Measurements from ENCODE around the gene IQGAP1. TPM values are rescaled to one million over a fixed set of nuclear protein-coding genes. Genes with fewer than 3 reads are reported as not detected.
"Not testable (repeated sequence)": the region's sequence is repeated elsewhere in the genome, so short reads cannot be mapped to it uniquely, and the experiment has no call there.

Gene IQGAP1
- total RNA-seq, 1 donor, result 297 TPM

DNA sequence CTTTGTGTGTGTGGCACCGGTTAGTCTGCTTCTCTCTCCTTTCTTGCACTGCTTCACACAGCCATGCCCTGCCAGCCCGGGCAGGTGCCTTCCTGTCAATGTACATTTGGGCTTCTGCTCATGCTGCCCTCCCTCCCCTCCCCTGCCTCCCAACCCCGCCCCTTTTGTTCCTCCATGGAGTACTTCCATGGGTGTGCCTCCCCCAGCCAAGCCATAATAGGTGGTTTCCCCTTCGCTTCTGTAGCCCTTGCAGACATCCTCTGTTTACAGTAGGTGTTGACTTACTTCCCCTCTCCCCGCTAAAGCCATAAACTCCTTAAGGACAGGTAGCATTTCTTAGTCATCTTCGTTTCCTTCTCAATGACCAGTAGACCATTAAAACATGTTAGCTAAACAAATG is 109.9 kb downstream of the IQGAP1 start:
- H3K4me3 ChIP-seq (ENCODE audit: low read depth, low read length), result no peak overlapping the region
- TF ChIP-seq CTCF (IDR thresholded peaks at IDR 0.05; ENCODE audit: insufficient read depth, low read depth, low read length), result no peak
- DNase-seq (ENCODE audit: low read depth), result no peak

- no peak overlapping the region for H3K4me3 ChIP-seq (ENCODE audit: low read depth, low read length)
- DNase-seq (ENCODE audit: low read depth), result no peak
- TF ChIP-seq CTCF (IDR thresholded peaks at IDR 0.05; ENCODE audit: insufficient read depth, low read depth, low read length), result no peak
These were observed 112.1 kb downstream of the IQGAP1 start for GRCh38 chr15:90500171-90500570.

DNA sequence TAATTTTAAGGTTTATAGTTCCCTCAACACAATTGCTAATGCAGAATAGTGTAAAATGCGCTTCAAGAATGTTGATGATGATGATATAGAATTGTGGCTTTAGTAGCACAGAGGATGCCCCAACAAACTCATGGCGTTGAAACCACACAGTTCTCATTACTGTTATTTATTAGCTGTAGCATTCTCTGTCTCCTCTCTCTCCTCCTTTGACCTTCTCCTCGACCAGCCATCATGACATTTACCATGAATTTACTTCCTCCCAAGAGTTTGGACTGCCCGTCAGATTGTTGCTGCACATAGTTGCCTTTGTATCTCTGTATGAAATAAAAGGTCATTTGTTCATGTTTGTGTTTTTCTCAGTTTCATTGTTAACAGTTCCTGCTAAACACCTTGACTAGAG is 113.9 kb downstream of the IQGAP1 start:
- no peak for DNase-seq (ENCODE audit: low read depth)
- no peak for TF ChIP-seq CTCF (IDR thresholded peaks at IDR 0.05; ENCODE audit: insufficient read depth, low read depth, low read length)
- no peak overlapping the region for H3K4me3 ChIP-seq (ENCODE audit: low read depth, low read length)

- not testable (repeated sequence) for H3K4me3 ChIP-seq (ENCODE audit: low read depth, low read length); DNase-seq (ENCODE audit: low read depth)
These were observed 122.7 kb downstream of the IQGAP1 start for GRCh38 chr15:90510781-90511180.

- not testable (repeated sequence) for DNase-seq (ENCODE audit: low read depth); H3K4me3 ChIP-seq (ENCODE audit: low read depth, low read length)
These were observed 123.2 kb downstream of the IQGAP1 start for GRCh38 chr15:90511211-90511618.

GRCh38 chr15:90512276-90512675 is 124.2 kb downstream of the IQGAP1 start:
- no peak overlapping the region for H3K4me3 ChIP-seq (ENCODE audit: low read depth, low read length)
- TF ChIP-seq CTCF (IDR thresholded peaks at IDR 0.05; ENCODE audit: insufficient read depth, low read depth, low read length), result no peak
- DNase-seq (ENCODE audit: low read depth), result no peak

DNA sequence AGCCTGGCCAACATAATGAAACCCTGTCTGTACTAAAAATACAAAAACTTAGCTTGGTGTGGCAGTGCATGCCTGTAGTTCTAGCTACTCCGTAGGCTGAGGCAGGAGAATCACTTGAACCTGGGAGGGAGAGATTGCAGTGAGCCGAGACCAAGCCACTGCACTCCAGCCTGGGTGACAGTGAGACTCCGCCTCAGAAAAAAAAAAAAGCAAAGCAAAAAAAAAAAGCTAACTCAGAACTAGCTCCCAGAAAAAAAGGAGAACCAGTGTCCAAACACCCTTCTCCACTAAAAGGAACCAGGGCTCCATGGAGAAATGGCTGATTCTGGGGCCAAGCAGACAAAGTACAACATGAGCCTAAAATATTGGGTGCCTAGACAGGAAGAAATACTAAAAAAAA is 124.9 kb downstream of the IQGAP1 start:
- no peak overlapping the region for H3K4me3 ChIP-seq (ENCODE audit: low read depth, low read length)
- TF ChIP-seq CTCF (IDR thresholded peaks at IDR 0.05; ENCODE audit: insufficient read depth, low read depth, low read length), result no peak
- DNase-seq (ENCODE audit: low read depth), result no peak

DNA sequence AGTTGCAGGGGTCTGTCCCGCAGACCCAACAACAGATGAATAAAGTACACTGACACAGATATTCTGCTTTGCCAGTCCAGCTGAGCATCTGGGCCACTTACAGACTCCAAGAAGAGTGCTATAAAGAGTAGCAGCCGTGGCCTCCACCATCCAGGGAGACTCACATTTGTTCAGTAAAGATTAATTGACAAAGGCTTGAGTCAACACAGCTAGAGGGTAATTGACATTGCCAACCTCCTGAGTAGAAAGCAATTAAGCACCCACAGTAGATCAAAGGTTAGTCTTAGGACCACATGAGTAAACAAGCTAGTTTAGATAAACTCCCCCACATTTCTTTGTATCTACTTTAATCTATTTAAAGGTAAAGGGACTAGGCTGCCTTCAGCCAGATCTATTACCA is 125.4 kb downstream of the IQGAP1 start:
- no peak for DNase-seq (ENCODE audit: low read depth)
- TF ChIP-seq CTCF (IDR thresholded peaks at IDR 0.05; ENCODE audit: insufficient read depth, low read depth, low read length), result no peak
- no peak overlapping the region for H3K4me3 ChIP-seq (ENCODE audit: low read depth, low read length)

DNA sequence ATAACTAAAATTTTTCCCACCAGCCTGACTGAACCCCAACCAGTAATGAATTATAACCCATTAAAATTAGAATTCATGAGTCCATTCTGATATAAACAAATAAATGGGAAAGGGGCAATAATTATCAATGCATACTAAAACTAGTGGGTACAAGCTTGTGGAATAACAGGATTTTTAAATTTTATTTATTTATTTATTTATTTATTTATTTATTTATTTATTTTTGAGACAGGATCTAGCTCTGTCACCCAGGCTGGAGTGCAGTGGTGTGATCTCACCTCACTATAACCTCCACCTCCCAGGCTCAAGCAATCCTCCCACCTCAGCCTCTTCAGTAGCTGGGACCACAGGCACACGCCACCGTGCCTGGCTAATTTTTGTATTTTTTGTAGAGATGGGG is 125.9 kb downstream of the IQGAP1 start:
- DNase-seq (ENCODE audit: low read depth); H3K4me3 ChIP-seq (ENCODE audit: low read depth, low read length): not testable (repeated sequence)
